Measurements from ENCODE around the gene UTS2R.
"Not testable (repeated sequence)": the region's sequence is repeated elsewhere in the genome, so short reads cannot be mapped to it uniquely, and the experiment has no call there.

Gene UTS2R

GRCh38 chr17:82347994-82348393 is 23.6 kb upstream of the UTS2R start:
- not testable (repeated sequence) for H3K9me3 ChIP-seq (ENCODE audit: control insufficient read depth in 1 of 2, low read length in 2 of 2); H3K36me3 ChIP-seq (ENCODE audit: control insufficient read depth in 1 of 2, insufficient read depth in 2 of 2, low read length in 2 of 2); H3K4me3 ChIP-seq (ENCODE audit: low read depth in 1 of 2, low read length in 2 of 2); H3K4me1 ChIP-seq (ENCODE audit: control insufficient read depth in 1 of 2, insufficient read depth in 2 of 2, low read length in 2 of 2); H3K9ac ChIP-seq (ENCODE audit: low read depth in 1 of 2, low read length in 2 of 2); H3K27ac ChIP-seq (ENCODE audit: low read depth, low read length)
- H3K27me3 ChIP-seq (ENCODE audit: control insufficient read depth in 1 of 2, insufficient read depth in 2 of 2, low read length in 2 of 2): peaks cover 5 to 11% of the 10 kb centered on the region in 2 donors

- no peak overlapping the region for H3K9ac ChIP-seq (ENCODE audit: low read depth in 1 of 2, low read length in 2 of 2)
- H3K27ac ChIP-seq (ENCODE audit: low read depth, low read length): no peak overlapping the region
- H3K4me3 ChIP-seq (ENCODE audit: low read depth in 1 of 2, low read length in 2 of 2): no peak overlapping the region
- no peaks in the 10 kb centered on the region for H3K9me3 ChIP-seq (ENCODE audit: control insufficient read depth in 1 of 2, low read length in 2 of 2)
- H3K27me3 ChIP-seq (ENCODE audit: control insufficient read depth in 1 of 2, insufficient read depth in 2 of 2, low read length in 2 of 2): peaks cover 5 to 11% of the 10 kb centered on the region in 2 donors
- no peaks in the 10 kb centered on the region for H3K36me3 ChIP-seq (ENCODE audit: control insufficient read depth in 1 of 2, insufficient read depth in 2 of 2, low read length in 2 of 2)
- H3K4me1 ChIP-seq (ENCODE audit: control insufficient read depth in 1 of 2, insufficient read depth in 2 of 2, low read length in 2 of 2): peaks cover 0 to 5% of the 10 kb centered on the region in 2 donors
Measured at GRCh38 chr17:82348434-82348833, 23.1 kb upstream of the UTS2R start.

DNA sequence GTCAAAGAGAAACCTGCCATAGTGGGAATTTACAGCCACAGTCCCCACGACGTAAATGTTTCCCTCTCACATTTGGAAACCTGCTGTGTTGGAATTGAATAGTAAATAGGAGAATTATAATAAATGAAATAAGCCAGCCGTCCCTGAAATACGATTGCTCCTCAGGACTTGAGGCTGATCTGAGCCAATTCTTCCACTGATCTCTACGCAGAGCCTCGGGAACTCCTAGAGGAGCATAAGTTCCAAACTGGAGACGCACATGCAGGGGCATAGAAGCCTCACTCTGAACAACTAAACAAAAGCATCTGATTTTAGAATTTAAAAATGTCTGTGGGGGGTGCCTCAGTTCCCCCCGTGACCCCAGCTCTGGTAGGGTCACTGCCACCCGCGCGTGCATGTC is 22.7 kb upstream of the UTS2R start:
- no peak overlapping the region for H3K4me3 ChIP-seq (ENCODE audit: low read depth in 1 of 2, low read length in 2 of 2)

DNA sequence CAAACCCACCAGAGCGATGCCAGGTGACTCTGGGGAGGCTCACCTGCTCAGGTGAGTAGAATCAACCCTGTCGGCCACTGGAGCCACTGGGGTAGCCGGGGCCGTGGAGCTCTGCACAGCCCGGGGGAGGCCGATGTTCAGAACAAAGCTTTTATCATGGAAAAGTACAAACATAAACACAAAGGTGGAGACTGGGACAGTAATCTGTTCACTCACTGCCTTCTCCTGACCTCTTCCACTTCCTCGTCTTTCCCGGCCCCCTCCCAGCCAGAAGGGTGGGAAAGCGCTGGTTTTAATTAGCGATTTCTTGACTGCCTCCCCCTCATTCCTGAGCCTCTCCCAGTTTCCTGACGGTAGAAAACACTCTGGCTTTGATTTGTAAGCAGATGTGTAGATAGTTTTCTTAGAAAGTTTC is 22.3 kb upstream of the UTS2R start:
- Histone ChIP-seq H3K4me1 (ENCODE audit: control insufficient read depth in 1 of 2, insufficient read depth in 2 of 2, low read length in 2 of 2) (peaks cover 0 to 5% of the 10 kb centered on the region in 2 donors), H3K9ac (ENCODE audit: low read depth in 1 of 2, low read length in 2 of 2) (no peak overlapping the region), H3K27ac (ENCODE audit: low read depth, low read length) (no peak overlapping the region), H3K27me3 (ENCODE audit: control insufficient read depth in 1 of 2, insufficient read depth in 2 of 2, low read length in 2 of 2) (peaks cover 5 to 11% of the 10 kb centered on the region in 2 donors), H3K4me3 (ENCODE audit: low read depth in 1 of 2, low read length in 2 of 2) (no peak overlapping the region), H3K9me3 (ENCODE audit: control insufficient read depth in 1 of 2, low read length in 2 of 2) (no peaks in the 10 kb centered on the region), H3K36me3 (ENCODE audit: control insufficient read depth in 1 of 2, insufficient read depth in 2 of 2, low read length in 2 of 2) (no peaks in the 10 kb centered on the region)

More for the DNA sequence above, 22.7 kb upstream of the UTS2R start:
- peaks cover 5 to 11% of the 10 kb centered on the region in 2 donors for H3K27me3 ChIP-seq (ENCODE audit: control insufficient read depth in 1 of 2, insufficient read depth in 2 of 2, low read length in 2 of 2)
- no peak overlapping the region for H3K27ac ChIP-seq (ENCODE audit: low read depth, low read length)
- no peaks in the 10 kb centered on the region for H3K9me3 ChIP-seq (ENCODE audit: control insufficient read depth in 1 of 2, low read length in 2 of 2)
- H3K9ac ChIP-seq (ENCODE audit: low read depth in 1 of 2, low read length in 2 of 2): no peak overlapping the region
- H3K36me3 ChIP-seq (ENCODE audit: control insufficient read depth in 1 of 2, insufficient read depth in 2 of 2, low read length in 2 of 2): no peaks in the 10 kb centered on the region
- H3K4me1 ChIP-seq (ENCODE audit: control insufficient read depth in 1 of 2, insufficient read depth in 2 of 2, low read length in 2 of 2): peaks cover 0 to 5% of the 10 kb centered on the region in 2 donors

DNA sequence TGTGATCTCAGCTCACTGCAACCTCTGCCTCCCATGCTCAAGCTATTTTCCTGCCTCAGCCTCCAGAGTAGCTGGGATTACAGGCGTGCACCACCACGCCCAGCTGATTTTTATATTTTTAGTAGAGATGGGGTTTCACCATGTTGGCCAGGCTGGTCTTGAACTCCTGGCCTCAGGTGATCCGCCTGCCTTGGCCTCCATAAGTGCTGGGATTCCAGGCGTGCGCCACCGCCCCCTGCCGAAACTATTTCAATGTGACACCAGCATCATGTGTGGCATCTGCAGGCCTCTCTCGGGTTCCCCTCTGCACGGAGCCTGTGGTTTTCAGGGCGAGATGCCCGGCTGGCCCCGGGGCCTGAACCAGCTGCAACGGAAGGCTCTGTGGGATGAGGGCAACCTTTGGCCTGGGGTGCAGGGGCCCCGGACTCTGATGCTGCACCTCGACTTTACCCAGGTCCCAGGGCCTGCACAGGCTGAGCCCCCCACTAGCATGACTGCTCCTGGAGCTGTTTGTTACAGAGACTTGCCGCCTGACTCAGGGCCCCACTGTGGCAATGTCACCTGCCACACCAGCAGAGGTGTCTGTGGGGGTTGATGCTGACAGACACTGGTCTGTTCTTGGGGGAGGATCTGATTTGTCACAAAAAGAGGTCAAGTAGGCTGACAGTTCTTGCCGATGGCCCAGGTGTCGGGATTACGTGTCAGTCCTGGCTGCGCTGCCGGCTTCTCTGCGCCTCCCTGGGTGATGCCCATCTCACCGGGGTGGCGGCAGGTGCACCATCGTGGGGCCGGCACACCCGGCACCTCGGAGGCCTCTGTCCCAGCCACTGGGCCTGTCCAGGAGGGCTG is 21.2 kb upstream of the UTS2R start:
- H3K9me3 ChIP-seq (ENCODE audit: control insufficient read depth in 1 of 2, low read length in 2 of 2): no peaks in the 10 kb centered on the region
- peaks cover 5 to 11% of the 10 kb centered on the region in 2 donors for H3K27me3 ChIP-seq (ENCODE audit: control insufficient read depth in 1 of 2, insufficient read depth in 2 of 2, low read length in 2 of 2)
- H3K4me1 ChIP-seq (ENCODE audit: control insufficient read depth in 1 of 2, insufficient read depth in 2 of 2, low read length in 2 of 2): peaks cover 2 to 5% of the 10 kb centered on the region in 2 donors
- H3K9ac ChIP-seq (ENCODE audit: low read depth in 1 of 2, low read length in 2 of 2): no peak overlapping the region
- no peak overlapping the region for H3K27ac ChIP-seq (ENCODE audit: low read depth, low read length)
- H3K36me3 ChIP-seq (ENCODE audit: control insufficient read depth in 1 of 2, insufficient read depth in 2 of 2, low read length in 2 of 2): no peaks in the 10 kb centered on the region
- no peak overlapping the region for H3K4me3 ChIP-seq (ENCODE audit: low read depth in 1 of 2, low read length in 2 of 2)

DNA sequence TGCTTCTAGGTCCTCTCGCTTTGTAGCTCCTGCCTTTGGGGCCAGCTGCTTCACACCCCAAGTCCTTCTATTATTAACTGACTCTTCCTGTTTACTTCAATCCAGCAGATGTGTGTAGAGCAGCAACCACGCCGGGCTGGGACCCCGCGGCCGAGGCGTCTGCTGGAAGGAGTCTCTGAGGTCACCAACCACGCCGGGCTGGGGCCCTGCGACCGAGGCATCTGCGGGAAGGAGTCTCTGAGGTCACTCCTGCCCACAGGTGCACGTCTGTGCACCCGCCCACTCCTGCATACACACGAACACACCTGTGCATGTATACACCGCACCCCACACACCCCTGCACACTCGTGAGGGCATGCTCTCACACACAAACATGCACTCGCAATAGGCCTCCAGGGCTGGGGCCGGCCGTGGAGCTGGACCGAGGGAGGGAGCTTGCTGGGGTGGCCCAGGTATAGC is 20.3 kb upstream of the UTS2R start:
- H3K27ac ChIP-seq (ENCODE audit: low read depth, low read length): no peak overlapping the region
- H3K9ac ChIP-seq (ENCODE audit: low read depth in 1 of 2, low read length in 2 of 2): no peak overlapping the region
- H3K4me1 ChIP-seq (ENCODE audit: control insufficient read depth in 1 of 2, insufficient read depth in 2 of 2, low read length in 2 of 2): peaks cover 4 to 10% of the 10 kb centered on the region in 2 donors
- H3K9me3 ChIP-seq (ENCODE audit: control insufficient read depth in 1 of 2, low read length in 2 of 2): no peaks in the 10 kb centered on the region
- peaks cover 5 to 14% of the 10 kb centered on the region in 2 donors for H3K27me3 ChIP-seq (ENCODE audit: control insufficient read depth in 1 of 2, insufficient read depth in 2 of 2, low read length in 2 of 2)
- no peaks in the 10 kb centered on the region for H3K36me3 ChIP-seq (ENCODE audit: control insufficient read depth in 1 of 2, insufficient read depth in 2 of 2, low read length in 2 of 2)
- no peak overlapping the region for H3K4me3 ChIP-seq (ENCODE audit: low read depth in 1 of 2, low read length in 2 of 2)

DNA sequence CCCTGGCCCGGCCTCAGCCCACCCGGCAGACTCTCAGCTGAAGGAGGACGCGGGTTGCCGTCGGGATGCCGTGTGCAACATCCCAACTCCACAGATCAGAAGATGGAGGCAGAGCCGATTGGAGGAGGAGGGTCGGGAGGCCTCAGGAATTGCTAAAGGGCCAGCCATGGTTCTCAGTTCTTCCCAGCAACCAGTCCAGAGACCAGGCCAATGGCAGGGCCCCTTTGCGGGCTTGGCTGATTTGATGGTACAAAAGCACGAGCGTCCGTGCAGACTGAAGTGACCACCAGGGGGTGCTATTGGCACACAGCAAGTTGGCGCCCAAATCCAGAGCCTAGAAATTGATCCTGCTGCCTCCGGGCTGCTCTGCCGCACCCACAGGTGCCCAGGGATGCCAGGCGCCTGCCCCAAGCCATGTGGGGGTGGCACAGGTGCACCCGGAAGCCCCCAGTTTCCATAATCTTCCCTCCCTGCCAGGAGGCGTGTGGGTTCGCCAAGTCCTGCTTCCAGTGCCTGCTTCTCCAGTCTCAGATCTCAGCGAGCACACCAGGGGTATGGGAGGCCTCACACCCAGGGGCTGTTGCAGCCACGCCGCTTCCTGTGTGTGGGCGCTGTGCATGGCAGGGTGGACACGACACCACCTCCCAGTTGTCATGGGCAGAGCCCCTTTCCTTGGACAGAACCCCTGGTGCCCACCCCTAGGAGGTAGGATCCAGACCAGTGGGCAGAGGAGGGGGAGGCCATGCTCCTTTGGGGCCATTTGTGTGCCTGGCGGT is 19.7 kb upstream of the UTS2R start:
- Histone ChIP-seq H3K36me3 (ENCODE audit: control insufficient read depth in 1 of 2, insufficient read depth in 2 of 2, low read length in 2 of 2) (no peaks in the 10 kb centered on the region), H3K4me1 (ENCODE audit: control insufficient read depth in 1 of 2, insufficient read depth in 2 of 2, low read length in 2 of 2) (peaks cover 4 to 15% of the 10 kb centered on the region in 2 donors), H3K4me3 (ENCODE audit: low read depth in 1 of 2, low read length in 2 of 2) (no peak overlapping the region), H3K9ac (ENCODE audit: low read depth in 1 of 2, low read length in 2 of 2) (no peak overlapping the region), H3K27ac (ENCODE audit: low read depth, low read length) (no peak overlapping the region), H3K9me3 (ENCODE audit: control insufficient read depth in 1 of 2, low read length in 2 of 2) (no peaks in the 10 kb centered on the region), H3K27me3 (ENCODE audit: control insufficient read depth in 1 of 2, insufficient read depth in 2 of 2, low read length in 2 of 2) (peaks cover 9 to 19% of the 10 kb centered on the region in 2 donors)

GRCh38 chr17:82353484-82353883 is 18.1 kb upstream of the UTS2R start:
- Histone ChIP-seq H3K9me3 (ENCODE audit: control insufficient read depth in 1 of 2, low read length in 2 of 2) (no peaks in the 10 kb centered on the region), H3K4me1 (ENCODE audit: control insufficient read depth in 1 of 2, insufficient read depth in 2 of 2, low read length in 2 of 2) (peaks cover 4 to 15% of the 10 kb centered on the region in 2 donors), H3K36me3 (ENCODE audit: control insufficient read depth in 1 of 2, insufficient read depth in 2 of 2, low read length in 2 of 2) (no peaks in the 10 kb centered on the region), H3K27me3 (ENCODE audit: control insufficient read depth in 1 of 2, insufficient read depth in 2 of 2, low read length in 2 of 2) (peaks cover 9 to 19% of the 10 kb centered on the region in 2 donors), H3K27ac (ENCODE audit: low read depth, low read length) (no peak overlapping the region), H3K9ac (ENCODE audit: low read depth in 1 of 2, low read length in 2 of 2) (no peak overlapping the region), H3K4me3 (ENCODE audit: low read depth in 1 of 2, low read length in 2 of 2) (no peak overlapping the region)

GRCh38 chr17:82354804-82355308 is 16.7 kb upstream of the UTS2R start:
- Histone ChIP-seq H3K4me1 (ENCODE audit: control insufficient read depth in 1 of 2, insufficient read depth in 2 of 2, low read length in 2 of 2) (peaks cover 4 to 18% of the 10 kb centered on the region in 2 donors), H3K9ac (ENCODE audit: low read depth in 1 of 2, low read length in 2 of 2) (no peak overlapping the region), H3K27me3 (ENCODE audit: control insufficient read depth in 1 of 2, insufficient read depth in 2 of 2, low read length in 2 of 2) (peaks cover 8 to 13% of the 10 kb centered on the region in 2 donors), H3K9me3 (ENCODE audit: control insufficient read depth in 1 of 2, low read length in 2 of 2) (no peaks in the 10 kb centered on the region), H3K36me3 (ENCODE audit: control insufficient read depth in 1 of 2, insufficient read depth in 2 of 2, low read length in 2 of 2) (no peaks in the 10 kb centered on the region), H3K4me3 (ENCODE audit: low read depth in 1 of 2, low read length in 2 of 2) (no peak overlapping the region), H3K27ac (ENCODE audit: low read depth, low read length) (no peak overlapping the region)
